Measurements from ENCODE around the gene EPHB1. TPM values are rescaled to one million over a fixed set of nuclear protein-coding genes. Genes with fewer than 3 reads are reported as not detected.

The EPHB1 gene
- total RNA-seq, 1 experiment from 2014 or later, result 2.8 TPM

DNA sequence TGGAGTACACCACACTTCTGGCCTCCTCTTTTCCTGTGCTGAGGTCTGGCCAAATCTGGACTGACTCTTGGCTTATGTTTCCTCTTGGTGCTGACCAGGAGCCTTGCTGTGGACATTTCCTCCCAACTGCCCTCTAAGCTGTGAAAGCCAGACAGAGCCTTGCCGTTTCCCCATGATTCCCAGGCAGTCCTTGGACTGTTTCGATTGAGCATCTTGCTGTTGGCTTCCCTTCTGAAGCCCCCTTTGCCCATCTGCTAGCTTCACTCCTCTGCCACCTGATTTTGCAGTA, 110.5 kb downstream of the EPHB1 start:
- H2BK15ac ChIP-seq (ENCODE audit: low read depth, low read length), result no peak overlapping the region
- no peaks in the 10 kb centered on the region for H4K20me1 ChIP-seq (ENCODE audit: control insufficient read depth, insufficient read depth, insufficient read length)
- no peak overlapping the region for H2BK120ac ChIP-seq (ENCODE audit: low read depth, low read length, poor library complexity, severe bottlenecking)
- H4K91ac ChIP-seq (ENCODE audit: insufficient read length, low read depth, low read length), result no peak overlapping the region
- H3K14ac ChIP-seq (ENCODE audit: insufficient read depth, low read length), result no peak overlapping the region
- no peaks in the 10 kb centered on the region for H3K36me3 Mint-ChIP-seq (ENCODE audit: insufficient read depth in 1 of 3, low read depth in 3 of 3)
- H3K18ac ChIP-seq (ENCODE audit: insufficient read length, low read depth, low read length), result no peak overlapping the region
- no peak overlapping the region for H2AK5ac ChIP-seq (ENCODE audit: insufficient read length, low read length)
- H3K56ac ChIP-seq (ENCODE audit: insufficient read length, low read depth, low read length), result no peak overlapping the region
- TF ChIP-seq, protein P1, sequence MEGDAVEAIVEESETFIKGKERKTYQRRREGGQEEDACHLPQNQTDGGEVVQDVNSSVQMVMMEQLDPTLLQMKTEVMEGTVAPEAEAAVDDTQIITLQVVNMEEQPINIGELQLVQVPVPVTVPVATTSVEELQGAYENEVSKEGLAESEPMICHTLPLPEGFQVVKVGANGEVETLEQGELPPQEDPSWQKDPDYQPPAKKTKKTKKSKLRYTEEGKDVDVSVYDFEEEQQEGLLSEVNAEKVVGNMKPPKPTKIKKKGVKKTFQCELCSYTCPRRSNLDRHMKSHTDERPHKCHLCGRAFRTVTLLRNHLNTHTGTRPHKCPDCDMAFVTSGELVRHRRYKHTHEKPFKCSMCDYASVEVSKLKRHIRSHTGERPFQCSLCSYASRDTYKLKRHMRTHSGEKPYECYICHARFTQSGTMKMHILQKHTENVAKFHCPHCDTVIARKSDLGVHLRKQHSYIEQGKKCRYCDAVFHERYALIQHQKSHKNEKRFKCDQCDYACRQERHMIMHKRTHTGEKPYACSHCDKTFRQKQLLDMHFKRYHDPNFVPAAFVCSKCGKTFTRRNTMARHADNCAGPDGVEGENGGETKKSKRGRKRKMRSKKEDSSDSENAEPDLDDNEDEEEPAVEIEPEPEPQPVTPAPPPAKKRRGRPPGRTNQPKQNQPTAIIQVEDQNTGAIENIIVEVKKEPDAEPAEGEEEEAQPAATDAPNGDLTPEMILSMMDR (conservative IDR thresholded peaks at IDR 0.05), result no peak
- H3K9me3 ChIP-seq (ENCODE audit: control insufficient read depth, low read depth, low read length), result no peaks in the 10 kb centered on the region
- H3K23me2 ChIP-seq (ENCODE audit: insufficient read length, low read depth, low read length, poor library complexity, severe bottlenecking), result no peaks in the 10 kb centered on the region
- H3K79me1 ChIP-seq (ENCODE audit: insufficient read depth, low read depth, low read length, poor library complexity, severe bottlenecking), result no peaks in the 10 kb centered on the region
- WGBS (ENCODE audit: extremely low coverage, insufficient read length, low lambda C conversion rate), result no CpG with 5 or more reads among the region's 2 CpGs
- no peaks in the 10 kb centered on the region for H3K27me3 ChIP-seq (ENCODE audit: insufficient read depth, low read length)
- H3T11ph ChIP-seq (ENCODE audit: low read length), result no peak overlapping the region
- H4K5ac ChIP-seq (ENCODE audit: insufficient read length, low read depth, low read length), result no peak overlapping the region
- H3K4me3 Mint-ChIP-seq, result no peak overlapping the region
- no peak overlapping the region for H4K8ac ChIP-seq (replicated peaks; ENCODE audit: insufficient read length, low read depth, low read length)
- no peaks in the 10 kb centered on the region for H3K9me3 Mint-ChIP-seq
- no peaks in the 10 kb centered on the region for H3K79me2 ChIP-seq (ENCODE audit: insufficient read depth, low read length)
- no peak overlapping the region for H3K4me2 ChIP-seq (ENCODE audit: insufficient read depth, insufficient read length, low read length)
- no peak for DNase-seq
- H3K4me1 Mint-ChIP-seq, result peaks cover 15 to 26% of the 10 kb centered on the region in 2 experiments
- H2BK20ac ChIP-seq (ENCODE audit: low read depth, low read length, poor library complexity, severe bottlenecking), result no peak overlapping the region
- peak overlapping the region in 1 of 3 experiments; percentile 71; a peak in 1 of 7 replicates for H3K27ac Mint-ChIP-seq
- H3K4ac ChIP-seq (ENCODE audit: low read depth, low read length), result no peak overlapping the region
- H2AFZ ChIP-seq (ENCODE audit: low read length), result no peak overlapping the region
- no peak overlapping the region for H2BK5ac ChIP-seq (ENCODE audit: insufficient read length, low read length)
- no peak overlapping the region for H3K9ac ChIP-seq (ENCODE audit: extremely low read depth, insufficient read length, low read length)
- H3K4me1 ChIP-seq (ENCODE audit: insufficient read depth, low read length), result no peaks in the 10 kb centered on the region
- peaks cover 5% of the 10 kb centered on the region for H3K27me3 Mint-ChIP-seq (ENCODE audit: low read depth)
- H2BK12ac ChIP-seq (ENCODE audit: insufficient read length, low read depth, low read length), result no peak overlapping the region
- H3K23ac ChIP-seq (ENCODE audit: insufficient read length, low read depth, low read length), result no peak overlapping the region
- H3K27ac ChIP-seq (ENCODE audit: insufficient read length, low read depth, low read length), result no peak overlapping the region

Data from H9 (cell line).